ENCODE data around the gene FNDC7.
"Not testable (repeated sequence)": the region's sequence is repeated elsewhere in the genome, so short reads cannot be mapped to it uniquely, and the experiment has no call there.

Gene FNDC7

GRCh38 chr1:108745980-108746381 lies 33.3 kb downstream of the FNDC7 start:
- no peak for DNase-seq (ENCODE audit: low spot score)

- peak; percentile 90 for DNase-seq (ENCODE audit: low spot score)
These were observed 33.9 kb downstream of the FNDC7 start, which contains the start of gene STXBP3 for GRCh38 chr1:108746382-108747170. Gene STXBP3, plus strand, starts transcription at chr1:108746674. Its CDS starts 64 bp downstream, at chr1:108746738.

- peak; percentile 80 for DNase-seq (ENCODE audit: low spot score)
These were observed 34.6 kb downstream of the FNDC7 start for GRCh38 chr1:108747171-108747850.

- no peak for DNase-seq (ENCODE audit: low spot score)
These were observed 35.2 kb downstream of the FNDC7 start for GRCh38 chr1:108747898-108748297.

GRCh38 chr1:108749081-108749480 lies 36.4 kb downstream of the FNDC7 start:
- DNase-seq (ENCODE audit: low spot score): no peak

- DNase-seq (ENCODE audit: low spot score): no peak
These were observed 37.9 kb downstream of the FNDC7 start for GRCh38 chr1:108750476-108751181.

GRCh38 chr1:108753363-108753762 lies 40.7 kb downstream of the FNDC7 start:
- no peak for DNase-seq (ENCODE audit: low spot score)

GRCh38 chr1:108758796-108759195 lies 46.1 kb downstream of the FNDC7 start:
- no peak for DNase-seq (ENCODE audit: low spot score)

- DNase-seq (ENCODE audit: low spot score): no peak
These were observed 54.4 kb downstream of the FNDC7 start for GRCh38 chr1:108767115-108767514.

GRCh38 chr1:108767708-108768107 lies 55.0 kb downstream of the FNDC7 start:
- no peak for DNase-seq (ENCODE audit: low spot score)

GRCh38 chr1:108777839-108778238 lies 65.1 kb downstream of the FNDC7 start:
- DNase-seq (ENCODE audit: low spot score): no peak

- DNase-seq (ENCODE audit: low spot score): no peak
These were observed 66.7 kb downstream of the FNDC7 start for GRCh38 chr1:108779455-108779854.

GRCh38 chr1:108780937-108781574 lies 68.3 kb downstream of the FNDC7 start:
- DNase-seq (ENCODE audit: low spot score): no peak

GRCh38 chr1:108781575-108781944 lies 68.9 kb downstream of the FNDC7 start:
- not testable (repeated sequence) for DNase-seq (ENCODE audit: low spot score)

- no peak for DNase-seq (ENCODE audit: low spot score)
These were observed 72.6 kb downstream of the FNDC7 start for GRCh38 chr1:108785264-108785663.

- DNase-seq (ENCODE audit: low spot score): no peak
These were observed 73.2 kb downstream of the FNDC7 start for GRCh38 chr1:108785880-108786279.

GRCh38 chr1:108791790-108792189 lies 79.1 kb downstream of the FNDC7 start:
- DNase-seq (ENCODE audit: low spot score): no peak
